ENCODE data around the gene VTCN1. TPM values are rescaled to one million over a fixed set of nuclear protein-coding genes. Genes with fewer than 3 reads are reported as not detected.
A peak's percentile ranks its signal among the peaks of the same experiment; 100 is the strongest.
"Not testable (repeated sequence)": the region's sequence is repeated elsewhere in the genome, so short reads cannot be mapped to it uniquely, and the experiment has no call there.

The VTCN1 gene, protein sequence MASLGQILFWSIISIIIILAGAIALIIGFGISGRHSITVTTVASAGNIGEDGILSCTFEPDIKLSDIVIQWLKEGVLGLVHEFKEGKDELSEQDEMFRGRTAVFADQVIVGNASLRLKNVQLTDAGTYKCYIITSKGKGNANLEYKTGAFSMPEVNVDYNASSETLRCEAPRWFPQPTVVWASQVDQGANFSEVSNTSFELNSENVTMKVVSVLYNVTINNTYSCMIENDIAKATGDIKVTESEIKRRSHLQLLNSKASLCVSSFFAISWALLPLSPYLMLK
- not detected in 2 replicates for total RNA-seq (2014; rRNA removed; shearing (Covaris generic))

GRCh38 chr1:117210831-117211261, at the start of gene VTCN1:
TSS of gene VTCN1 (minus strand) at chr1:117210927. CDS start at chr1:117210855, 72 bp downstream.
- DNase-seq (ENCODE audit: low spot score) = peak; percentile 4

- no peak for DNase-seq (ENCODE audit: low spot score)
Measured at GRCh38 chr1:117258791-117259190, 48.1 kb upstream of the VTCN1 start.

- not testable (repeated sequence) for DNase-seq (ENCODE audit: low spot score)
Measured at GRCh38 chr1:117258075-117258474, 47.3 kb upstream of the VTCN1 start.

DNA sequence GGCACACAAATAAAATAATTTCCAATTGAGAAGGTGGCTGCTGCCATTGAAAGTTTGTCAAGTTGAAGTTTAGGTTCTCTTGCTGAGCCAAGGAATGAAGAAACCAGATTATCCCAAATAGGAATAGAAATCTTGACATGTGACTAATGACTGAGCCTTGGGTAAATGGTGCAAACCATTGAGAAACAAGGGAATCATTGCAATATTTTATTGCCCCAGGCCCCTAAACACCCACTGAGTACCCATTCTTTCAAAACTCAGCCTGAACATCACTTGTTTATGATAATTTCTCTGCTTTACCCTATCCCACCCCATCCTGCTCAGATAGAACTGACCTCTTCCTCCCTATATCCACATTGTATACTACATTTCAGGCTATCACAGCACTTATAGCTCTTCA, 46.6 kb upstream of the VTCN1 start:
- DNase-seq (ENCODE audit: low spot score) = no peak

DNA sequence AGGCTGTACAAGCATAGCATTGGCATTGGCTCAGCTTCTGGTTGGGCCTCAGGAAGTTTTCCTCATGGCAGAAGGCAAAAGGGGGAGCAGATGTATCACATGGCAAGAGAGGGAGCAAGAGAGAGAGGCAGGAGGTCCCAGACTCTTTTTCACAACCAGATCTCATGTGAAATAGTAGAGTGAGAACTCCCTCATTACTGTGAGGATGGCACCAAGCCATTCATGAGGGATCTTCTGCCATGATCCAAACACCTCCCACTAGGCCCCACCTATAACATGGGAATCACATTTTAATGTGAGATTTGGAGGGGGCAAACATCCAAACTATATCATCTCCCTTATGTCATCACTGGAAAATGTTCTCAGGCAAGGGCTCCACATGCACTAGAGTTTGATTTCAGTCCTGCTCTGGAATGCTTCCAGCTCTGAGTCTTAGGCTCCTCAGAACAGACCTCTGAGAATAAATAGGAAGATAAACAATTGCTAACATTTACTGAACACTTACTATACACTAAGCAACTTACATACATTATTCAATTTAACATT, 39.4 kb upstream of the VTCN1 start:
- DNase-seq (ENCODE audit: low spot score) = no peak

- DNase-seq (ENCODE audit: low spot score) = no peak
Measured at GRCh38 chr1:117244971-117245370, 34.2 kb upstream of the VTCN1 start.

DNA sequence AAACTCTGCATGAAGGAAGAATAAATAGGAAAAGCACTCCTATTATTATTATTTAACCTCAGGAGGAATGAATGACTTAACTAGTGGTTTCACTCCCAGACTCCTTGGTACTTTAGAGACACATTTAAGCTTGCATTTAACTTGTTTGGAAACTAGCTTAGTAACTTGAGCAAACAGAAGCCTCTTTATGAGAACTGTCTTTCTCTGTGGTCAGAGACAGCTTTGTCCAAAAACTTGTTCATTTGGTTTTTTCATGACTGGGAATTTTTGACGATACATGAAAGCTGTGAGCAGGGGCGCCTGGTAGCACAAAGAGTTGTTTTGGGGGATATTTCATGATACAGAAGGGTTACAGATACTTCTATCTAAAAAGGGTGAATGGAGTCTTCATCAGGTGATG, 33.6 kb upstream of the VTCN1 start:
- DNase-seq (ENCODE audit: low spot score) = no peak

DNA sequence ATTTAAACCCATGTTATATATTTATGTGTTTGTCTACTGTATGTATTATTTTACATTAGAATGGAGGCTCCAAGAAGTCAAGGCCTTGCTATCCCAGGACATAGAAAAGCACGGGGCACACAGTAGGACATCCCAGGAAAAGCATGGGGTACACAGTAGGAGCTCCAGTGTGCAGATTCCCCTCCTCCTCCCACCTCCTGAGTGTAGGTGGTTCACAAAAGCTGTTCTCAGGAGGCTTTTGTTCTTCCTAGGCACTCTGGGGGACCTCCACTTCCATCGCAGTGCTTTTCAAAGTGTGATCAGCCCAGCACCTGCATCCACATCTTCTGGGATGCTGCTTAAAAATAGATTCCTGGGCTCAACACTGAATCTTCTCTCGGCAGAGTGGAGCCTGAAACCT, 30.8 kb upstream of the VTCN1 start:
- no peak for DNase-seq (ENCODE audit: low spot score)

GRCh38 chr1:117240547-117240946, 29.8 kb upstream of the VTCN1 start:
- DNase-seq (ENCODE audit: low spot score) = no peak

DNA sequence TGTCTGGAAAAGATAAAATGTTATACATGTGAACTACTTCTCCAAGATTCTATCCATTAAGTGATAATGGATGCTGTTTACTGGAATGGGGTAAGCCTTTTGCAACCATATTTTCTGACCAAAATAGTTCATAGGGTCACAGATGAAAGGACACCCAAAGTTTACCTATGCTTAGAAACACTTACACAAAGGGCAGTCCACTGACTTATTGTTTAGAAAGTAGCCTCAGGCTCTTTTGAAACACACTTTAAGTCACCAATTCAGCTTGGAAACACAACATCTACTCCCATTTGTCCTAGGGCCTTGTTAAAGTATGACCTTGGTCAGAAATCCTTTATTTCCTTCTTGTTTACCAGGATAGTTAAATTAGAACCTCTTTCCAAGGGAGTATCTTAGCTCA, 28.7 kb upstream of the VTCN1 start:
- no peak for DNase-seq (ENCODE audit: low spot score)

- peak; percentile 33 for DNase-seq (ENCODE audit: low spot score)
Measured at GRCh38 chr1:117237726-117238381, 27.1 kb upstream of the VTCN1 start.

GRCh38 chr1:117235863-117236465, 25.2 kb upstream of the VTCN1 start:
- DNase-seq (ENCODE audit: low spot score) = no peak

DNA sequence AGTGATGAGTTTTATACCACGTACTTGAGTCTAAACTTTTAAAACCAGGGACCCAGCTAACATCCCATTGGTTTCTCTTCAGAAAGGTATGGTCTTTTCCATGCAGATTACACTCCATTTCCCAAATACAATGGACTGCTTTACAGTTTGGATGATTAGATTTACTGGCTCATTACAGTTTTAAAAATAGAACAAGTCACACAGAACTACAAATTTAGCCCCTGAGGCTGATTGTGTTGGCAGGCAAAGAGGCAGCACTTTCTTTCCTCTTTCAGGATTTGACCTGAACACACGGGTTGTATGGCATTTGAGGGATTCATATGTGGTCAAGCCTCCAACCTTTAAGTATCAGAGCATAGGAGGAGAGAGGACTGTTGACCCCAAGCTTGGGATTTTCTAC, 21.8 kb upstream of the VTCN1 start:
- DNase-seq (ENCODE audit: low spot score) = no peak

DNA sequence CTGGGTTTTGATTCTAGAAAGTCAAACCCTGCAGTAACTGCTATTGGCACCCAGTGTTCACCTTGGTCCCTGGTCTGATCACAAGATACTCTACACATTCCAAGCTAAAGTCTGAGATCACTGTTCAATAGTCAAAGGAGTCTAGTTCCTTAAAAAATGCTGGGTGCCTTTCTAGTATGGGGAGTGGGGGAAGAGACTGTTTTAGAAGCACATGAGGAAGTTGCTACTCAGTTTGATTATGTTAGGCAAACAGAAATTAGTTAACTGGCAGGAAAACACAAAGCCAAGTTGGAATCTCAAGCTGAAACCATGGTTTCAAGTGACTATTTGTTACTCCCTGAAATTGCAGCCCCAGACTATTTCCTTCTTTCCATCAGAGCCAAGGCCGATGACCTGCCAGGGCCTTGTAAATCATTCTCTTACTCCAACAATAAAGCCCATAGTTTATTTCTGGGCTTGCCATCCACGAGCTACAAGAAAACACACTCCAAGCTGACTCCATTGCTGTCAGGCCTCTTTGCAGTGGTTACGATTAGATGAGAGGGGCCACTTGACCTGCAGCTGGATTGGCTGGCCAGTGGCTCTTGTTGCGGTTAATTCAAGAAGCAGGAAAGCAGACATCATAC, 21.1 kb upstream of the VTCN1 start:
- DNase-seq (ENCODE audit: low spot score) = no peak

GRCh38 chr1:117231312-117231711, 20.6 kb upstream of the VTCN1 start:
- DNase-seq (ENCODE audit: low spot score) = no peak

GRCh38 chr1:117229217-117229616, 18.5 kb upstream of the VTCN1 start:
- DNase-seq (ENCODE audit: low spot score) = no peak

- DNase-seq (ENCODE audit: low spot score) = peak; percentile 13
Measured at GRCh38 chr1:117225931-117226330, 15.2 kb upstream of the VTCN1 start.

GRCh38 chr1:117216718-117217117, 6.0 kb upstream of the VTCN1 start:
- no peak for DNase-seq (ENCODE audit: low spot score)

- DNase-seq (ENCODE audit: low spot score) = no peak
Measured at GRCh38 chr1:117215733-117216462, 5.2 kb upstream of the VTCN1 start.

- DNase-seq (ENCODE audit: low spot score) = no peak
Measured at GRCh38 chr1:117215019-117215418, 4.3 kb upstream of the VTCN1 start.

- no peak for DNase-seq (ENCODE audit: low spot score)
Measured at GRCh38 chr1:117213046-117213445, 2.3 kb upstream of the VTCN1 start.

DNA sequence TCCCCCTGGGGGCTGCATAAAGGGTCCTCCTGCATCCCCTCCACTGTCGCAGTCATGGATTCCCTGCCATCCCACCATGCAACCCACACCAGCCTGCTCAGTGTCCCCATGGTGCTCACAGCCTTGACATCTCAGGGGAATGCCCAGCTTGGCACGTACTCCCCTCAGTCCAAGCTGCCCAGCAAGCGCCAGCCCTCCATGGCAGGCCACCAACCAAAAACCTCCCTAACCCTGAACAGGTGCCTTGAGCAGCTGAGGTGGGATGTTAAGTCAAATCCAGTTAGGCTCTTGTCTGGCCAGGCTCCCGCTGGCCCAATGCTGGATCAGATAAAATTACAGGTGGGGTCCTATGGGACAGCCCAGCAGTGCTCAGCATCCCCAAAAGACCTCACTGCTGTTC, 341 bp downstream of the VTCN1 start:
- DNase-seq (ENCODE audit: low spot score) = no peak

All from H4 (cell line).